ENCODE results near the gene SH3RF1. TPM values are rescaled to one million over a fixed set of nuclear protein-coding genes. Genes with fewer than 3 reads are reported as not detected.

SH3RF1 gene
- total RNA-seq, 1 experiment from 2014 or later: 15.3 TPM

DNA sequence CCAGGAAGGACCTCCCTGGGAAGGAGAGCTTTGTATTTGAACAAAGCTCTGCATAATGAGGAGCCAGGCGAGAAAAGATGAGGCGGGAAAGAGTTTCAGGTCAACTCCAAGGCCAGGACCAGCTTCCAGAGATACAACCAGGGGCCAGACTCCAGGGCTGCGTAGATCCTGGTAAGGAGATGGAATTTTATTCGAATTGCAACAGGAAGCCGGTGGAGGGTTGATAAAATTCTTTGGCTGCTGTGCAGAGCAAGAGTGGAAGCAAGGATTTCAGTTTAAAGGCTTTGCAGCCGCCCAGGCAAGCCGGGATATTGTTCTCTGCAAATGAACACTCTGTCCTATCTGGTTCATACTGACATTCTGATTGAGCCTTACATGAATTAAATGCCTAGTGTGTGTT is 220.5 kb downstream of the SH3RF1 start:
- Histone ChIP-seq H2BK12ac (ENCODE audit: insufficient read length, low read depth, low read length) (no peak overlapping the region), H2BK120ac (ENCODE audit: low read depth, low read length, poor library complexity, severe bottlenecking) (no peak overlapping the region), H3K9ac (ENCODE audit: extremely low read depth, insufficient read length, low read length) (no peak overlapping the region), H3K56ac (ENCODE audit: insufficient read length, low read depth, low read length) (no peak overlapping the region), H3K27me3 (ENCODE audit: insufficient read depth, low read length) (no peaks in the 10 kb centered on the region), H3K27ac (ENCODE audit: insufficient read length, low read depth, low read length) (no peak overlapping the region), H2BK5ac (ENCODE audit: insufficient read length, low read length) (no peak overlapping the region), H3K23me2 (ENCODE audit: insufficient read length, low read depth, low read length, poor library complexity, severe bottlenecking) (no peaks in the 10 kb centered on the region), H3K14ac (ENCODE audit: insufficient read depth, low read length) (no peak overlapping the region), H3K23ac (ENCODE audit: insufficient read length, low read depth, low read length) (no peak overlapping the region), H4K91ac (ENCODE audit: insufficient read length, low read depth, low read length) (no peak overlapping the region), H3K79me2 (ENCODE audit: insufficient read depth, low read length) (no peaks in the 10 kb centered on the region), H3K9me3 (ENCODE audit: control insufficient read depth, low read depth, low read length) (no peaks in the 10 kb centered on the region), H2BK15ac (ENCODE audit: low read depth, low read length) (no peak overlapping the region), H3T11ph (ENCODE audit: low read length) (no peak overlapping the region), H2AK5ac (ENCODE audit: insufficient read length, low read length) (no peak overlapping the region), H2BK20ac (ENCODE audit: low read depth, low read length, poor library complexity, severe bottlenecking) (no peak overlapping the region), H3K79me1 (ENCODE audit: insufficient read depth, low read depth, low read length, poor library complexity, severe bottlenecking) (no peaks in the 10 kb centered on the region), H3K4me1 (ENCODE audit: insufficient read depth, low read length) (no peaks in the 10 kb centered on the region), H2AFZ (ENCODE audit: low read length) (no peak overlapping the region), H3K4ac (ENCODE audit: low read depth, low read length) (no peak overlapping the region), H4K20me1 (ENCODE audit: control insufficient read depth, insufficient read depth, insufficient read length) (no peaks in the 10 kb centered on the region), H3K4me2 (ENCODE audit: insufficient read depth, insufficient read length, low read length) (no peak overlapping the region), H4K8ac (replicated peaks; ENCODE audit: insufficient read length, low read depth, low read length) (no peak overlapping the region), H3K18ac (ENCODE audit: insufficient read length, low read depth, low read length) (no peak overlapping the region), H4K5ac (ENCODE audit: insufficient read length, low read depth, low read length) (no peak overlapping the region)
- Mint-ChIP-seq H3K4me3 (no peak overlapping the region), H3K9me3 (no peaks in the 10 kb centered on the region), H3K27me3 (ENCODE audit: low read depth) (0 out of 2 replicates have a peak, but pooled peaks cover 2% of the 10 kb centered on the region), H3K36me3 (ENCODE audit: insufficient read depth in 1 of 3, low read depth in 3 of 3) (no peaks in the 10 kb centered on the region), H3K27ac (peak overlapping the region in 1 of 3 experiments; percentile 89; a peak in 1 of 7 replicates), H3K4me1 (peaks cover 12 to 14% of the 10 kb centered on the region in 2 experiments)
- WGBS (ENCODE audit: extremely low coverage, insufficient read length, low lambda C conversion rate): no CpG with 5 or more reads among the region's 7 CpGs
- TF ChIP-seq CTCF (conservative IDR thresholded peaks at IDR 0.05): no peak
- DNase-seq: no peak

Data from H9 (cell line).